AG10803 (cell line): ENCODE results near the gene FBXO10.
A peak's percentile ranks its signal among the peaks of the same experiment; 100 is the strongest.

Experiments
- DNase-seq: peaks from one replicate; pipeline ENCODE4 v3.0.0; 2010; ENCODE audit warnings: low read depth
- H3K4me3 ChIP-seq: 2 replicates; pipeline ENCODE4 v1.5.1; 2011; ENCODE audit warnings: mild to moderate bottlenecking, low read length, control low read depth
- CTCF ChIP-seq: conservative IDR thresholded peaks from 2 replicates; pipeline ENCODE4 v1.5.1; 2011; ENCODE audit warnings: mild to moderate bottlenecking, low read length, control low read depth, inconsistent platforms

Gene FBXO10

GRCh38 chr9:37563806-37564513, 12.2 kb downstream of the FBXO10 start:
- no peak for TF ChIP-seq CTCF
- H3K4me3 ChIP-seq: no peak overlapping the region
- DNase-seq: no peak

GRCh38 chr9:37562826-37563225, 13.4 kb downstream of the FBXO10 start:
- no peak for TF ChIP-seq CTCF
- DNase-seq: no peak
- no peak overlapping the region for H3K4me3 ChIP-seq

DNA sequence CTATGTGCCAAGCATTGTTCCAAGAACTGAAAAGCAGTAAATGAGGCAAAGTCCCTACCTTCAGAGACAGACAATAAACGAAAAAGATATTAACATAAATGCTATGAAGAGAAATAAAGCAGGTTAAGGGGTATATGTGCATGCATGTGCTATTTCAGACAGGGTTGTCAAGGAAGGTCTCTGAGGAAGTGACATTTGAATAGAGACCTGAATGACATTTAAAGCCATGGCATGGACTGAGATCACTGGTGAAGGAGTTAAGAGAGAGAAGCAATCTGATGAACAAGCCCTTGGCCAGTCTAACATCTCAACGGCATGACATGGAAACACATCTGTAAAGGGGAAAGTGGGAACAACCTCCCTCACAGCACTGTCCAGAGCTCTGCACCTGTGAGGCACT, 14.5 kb downstream of the FBXO10 start:
- no peak for DNase-seq
- TF ChIP-seq CTCF: no peak
- H3K4me3 ChIP-seq: no peak overlapping the region

GRCh38 chr9:37559855-37560592, 16.2 kb downstream of the FBXO10 start:
- TF ChIP-seq CTCF: no peak
- H3K4me3 ChIP-seq: no peak overlapping the region
- DNase-seq: no peak

DNA sequence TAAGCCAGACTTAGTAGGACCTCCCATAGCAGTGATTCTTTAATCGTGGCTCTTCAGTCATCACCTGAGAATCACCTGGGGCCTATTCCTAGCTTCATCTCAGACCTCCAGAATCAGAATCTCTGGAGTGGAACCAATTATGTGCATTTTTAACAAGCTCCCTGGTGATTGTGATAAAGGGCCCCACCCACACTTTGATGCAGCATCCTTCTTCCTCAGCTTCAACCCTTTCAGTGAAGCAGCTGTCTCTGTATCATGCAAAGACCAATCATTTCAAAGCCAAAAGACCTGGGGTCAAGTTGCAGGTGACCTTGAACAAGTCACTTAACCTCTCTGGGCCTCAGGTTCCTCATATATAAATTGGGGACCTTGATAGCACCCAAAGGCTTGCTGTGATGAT, 17.1 kb downstream of the FBXO10 start:
- H3K4me3 ChIP-seq: no peak overlapping the region
- DNase-seq: no peak

GRCh38 chr9:37555786-37556185, 20.4 kb downstream of the FBXO10 start:
- no peak overlapping the region for H3K4me3 ChIP-seq
- peak; percentile 60 for DNase-seq
- TF ChIP-seq CTCF: no peak

More for the DNA sequence above, 17.1 kb downstream of the FBXO10 start:
- no peak for TF ChIP-seq CTCF

DNA sequence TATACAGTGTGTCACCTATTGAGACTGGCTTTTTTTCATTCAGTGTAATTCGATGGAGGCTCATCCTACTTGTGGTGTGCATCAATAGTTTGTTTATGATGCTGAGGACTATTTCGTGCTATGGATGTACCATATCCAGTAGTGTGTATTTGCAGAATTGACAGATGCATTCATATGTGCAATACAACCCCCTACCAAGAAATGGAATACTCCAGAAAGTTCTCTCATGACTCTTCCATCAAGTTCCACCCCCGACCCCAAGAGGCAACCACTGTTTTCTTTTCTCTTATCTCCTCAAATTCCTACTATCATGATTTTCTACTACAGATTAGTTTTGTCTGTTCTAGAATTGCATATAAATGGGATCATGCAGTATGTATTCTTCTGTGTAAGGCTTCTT, 21.9 kb downstream of the FBXO10 start:
- TF ChIP-seq CTCF: no peak
- no peak overlapping the region for H3K4me3 ChIP-seq
- no peak for DNase-seq
